Transverse colon (tissue), 4 donors: ENCODE data around the gene NEDD4L.

ENCODE experiments used
- CTCF ChIP-seq, 5 experiments: fragments of 200-600 bp in 3 of 5; fragments of 450-650 bp in 2 of 5; sonication (generic) in 3 of 5; IDR thresholded peaks; 1 replicate in 2 of 5; 2 replicates in 3 of 5; pipeline ENCODE4 v1.5.1; 2016 to 2017; ENCODE audit warnings: antibody characterized with exemption in 5 of 5, inconsistent platforms in 3 of 5, mild to moderate bottlenecking in 2 of 5, moderate library complexity in 1 of 5
- EP300 ChIP-seq: sonication (generic); formaldehyde crosslinking; IDR thresholded peaks from one replicate; pipeline ENCODE4 v1.6.1; 2017; ENCODE audit warnings: antibody characterized with exemption, low read depth
- POLR2A ChIP-seq: fragments of 450-650 bp; IDR thresholded peaks from one replicate; pipeline ENCODE4 v1.6.1; 2016; ENCODE audit warnings: antibody characterized with exemption, mild to moderate bottlenecking, moderate library complexity
- POLR2AphosphoS5 ChIP-seq, 3 donors: sonication (generic); formaldehyde crosslinking; IDR thresholded peaks; one replicate each; pipeline ENCODE4 v1.6.1; 2016; ENCODE audit warnings: antibody characterized with exemption in 3 of 3

DNA sequence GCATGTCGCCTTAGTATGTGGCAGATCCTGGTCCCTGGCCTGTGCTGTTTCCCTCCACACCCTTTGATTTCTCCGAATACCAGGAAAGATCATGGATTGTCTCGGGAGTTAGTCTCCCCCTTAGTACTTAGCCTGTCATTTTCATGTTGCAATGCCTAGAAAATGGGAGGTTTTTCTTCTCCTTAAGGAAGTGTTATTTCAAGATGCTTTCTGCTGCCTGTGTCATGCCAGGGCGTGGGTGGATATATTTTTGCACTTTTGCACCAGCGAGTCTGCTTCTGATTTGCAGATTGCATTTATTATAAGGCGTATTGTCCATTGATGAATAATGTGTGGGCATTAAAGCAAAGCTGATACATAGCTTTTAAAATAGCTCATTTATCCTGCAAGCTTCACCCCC is 223.5 kb downstream of the NEDD4L start:
- TF ChIP-seq POLR2AphosphoS5 (IDR thresholded peaks at IDR 0.05) (no peak), POLR2A (no peak), EP300 (no peak), CTCF (IDR thresholded peaks at IDR 0.05) (no peak)
